Measurements from ENCODE around the gene PAOX.

DNA sequence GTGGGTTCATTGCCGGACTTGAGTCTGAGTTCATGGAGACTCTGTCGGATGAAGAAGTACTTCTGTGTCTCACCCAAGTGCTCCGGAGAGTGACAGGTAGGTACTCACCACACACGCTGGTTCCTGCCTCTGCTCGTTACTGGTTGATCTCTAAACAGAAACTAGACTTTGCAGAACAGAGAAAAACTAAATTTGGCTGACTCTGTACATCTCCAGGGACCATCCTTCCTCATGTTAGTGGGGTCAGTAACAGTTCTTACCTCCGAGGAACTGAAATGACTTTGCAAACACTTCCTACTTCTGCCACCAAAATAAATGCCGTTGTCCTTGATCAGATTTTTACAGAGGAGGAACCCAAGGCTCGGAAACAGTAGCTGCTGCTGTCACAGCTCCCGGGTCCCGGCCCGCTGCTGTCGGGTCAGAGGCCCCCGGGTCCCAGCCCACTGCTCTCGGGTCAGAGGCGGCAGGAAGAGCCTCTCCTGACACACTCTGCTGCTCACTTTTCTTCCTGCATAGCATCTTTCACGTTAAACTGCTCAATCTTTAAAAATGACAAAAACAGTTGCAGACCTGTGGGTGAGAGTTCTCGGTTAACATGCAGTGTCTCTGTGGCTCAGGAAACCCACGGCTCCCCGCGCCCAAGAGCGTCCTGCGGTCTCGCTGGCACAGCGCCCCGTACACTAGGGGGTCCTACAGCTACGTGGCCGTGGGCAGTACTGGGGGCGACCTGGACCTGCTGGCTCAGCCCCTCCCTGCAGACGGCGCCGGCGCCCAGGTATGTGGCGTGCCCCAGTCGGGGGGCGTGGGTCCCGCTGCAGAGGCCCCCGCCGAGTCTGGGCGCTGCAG is 10.1 kb downstream of the PAOX start:
- TF ChIP-seq CTCF (IDR thresholded peaks at IDR 0.05) = no peak
- TF ChIP-seq EP300 (IDR thresholded peaks at IDR 0.05) = no peak
